Natural killer cell (primary cell): Measurements from ENCODE around the gene TMEM255B. TPM values are rescaled to one million over a fixed set of nuclear protein-coding genes. Genes with fewer than 3 reads are reported as not detected.

ENCODE experiments used
- ATAC-seq, 3 donors: fragments of 150-1000 bp in 2 of 3; fragments of 200-7000 bp in 1 of 3; cut with Tn5 transposase; 1 replicate in 1 of 3; 2 replicates in 2 of 3; pipeline ENCODE4 v1.10.0; 2021; ENCODE audit warnings: mild to moderate bottlenecking in 2 of 3, moderate library complexity in 2 of 3
- DNase-seq, 2 donors: peaks; one replicate each; pipeline versions ENCODE4 v3.0.0 to v3.0.0-alpha.2; 2013 to 2021; ENCODE audit warnings: mixed read lengths in 1 of 2
- H3K27ac ChIP-seq: one replicate; pipeline ENCODE4 v1.5.1; 2013; ENCODE audit warnings: mild to moderate bottlenecking, low read length
- H3K27me3 ChIP-seq: one replicate; pipeline ENCODE4 v1.6.1; 2013; ENCODE audit warnings: low read length; ENCODE audit not compliant: control insufficient read depth, insufficient read depth
- H3K36me3 ChIP-seq: one replicate; pipeline ENCODE4 v1.6.1; 2013; ENCODE audit warnings: low read length; ENCODE audit not compliant: control insufficient read depth, insufficient read depth
- H3K4me1 ChIP-seq: one replicate; pipeline ENCODE4 v1.6.1; 2013; ENCODE audit warnings: low read length; ENCODE audit not compliant: control insufficient read depth, insufficient read depth
- H3K4me3 ChIP-seq: one replicate; pipeline ENCODE4 v1.5.1; 2013; ENCODE audit warnings: low read length
- H3K9me3 ChIP-seq: one replicate; pipeline ENCODE4 v1.6.1; 2013; ENCODE audit warnings: low read length; ENCODE audit not compliant: control insufficient read depth, insufficient read depth
- H3K27ac Mint-ChIP-seq, 2 donors: one replicate each; pipeline ENCODE4 v1.8.0; 2022; ENCODE audit warnings: mild to moderate bottlenecking in 2 of 2, mixed read lengths in 2 of 2, moderate library complexity in 1 of 2
- H3K27me3 Mint-ChIP-seq, 2 donors: one replicate each; pipeline ENCODE4 v1.8.0; 2022; ENCODE audit warnings: low read depth in 2 of 2, mixed read lengths in 2 of 2
- H3K36me3 Mint-ChIP-seq: one replicate; pipeline ENCODE4 v1.8.0; 2022; ENCODE audit warnings: mixed read lengths
- H3K4me1 Mint-ChIP-seq, 2 donors: one replicate each; pipeline ENCODE4 v1.8.0; 2022; ENCODE audit warnings: mixed read lengths in 2 of 2
- H3K4me3 Mint-ChIP-seq: one replicate; pipeline ENCODE4 v1.8.0; 2022; ENCODE audit warnings: mild to moderate bottlenecking, moderate library complexity, mixed read lengths
- H3K9me3 Mint-ChIP-seq, 2 donors: one replicate each; pipeline ENCODE4 v1.8.0; 2022; ENCODE audit warnings: mixed read lengths in 2 of 2
- WGBS: methylation state at CpG from one replicate; pipeline ENCODE4 v1.1.7; 2013; ENCODE audit warnings: missing lambda C conversion rate; ENCODE audit not compliant: insufficient coverage; 5-methylcytosine and 5-hydroxymethylcytosine counted together
- intact Hi-C: fragments of 100-400 bp; cut with micrococcal nuclease; formaldehyde crosslinking; loops from one replicate; pipeline ENCODE4 v1.14.2; 2022
- total RNA-seq, 4 donors: library from RNA; stranded (reverse); fragments of 120-200 nt in 1 of 4; gene quantifications; one replicate each; pipeline versions ENCODE4 v1.2.3 to v1.2.4, GENCODE V29; 2013 to 2022
- TF ChIP-seq, protein P1 (sequence below): fragments of 200-600 bp; IDR thresholded peaks from one replicate; pipeline ENCODE4 v1.8.0; 2022; ENCODE audit warnings: antibody characterized with exemption

TMEM255B gene
- total RNA-seq, 3 donors from 2014 or later (not counting 1 experiment from before 2014, with no cell fraction given): 0.38 to 3.0 (median 1.0) TPM

DNA sequence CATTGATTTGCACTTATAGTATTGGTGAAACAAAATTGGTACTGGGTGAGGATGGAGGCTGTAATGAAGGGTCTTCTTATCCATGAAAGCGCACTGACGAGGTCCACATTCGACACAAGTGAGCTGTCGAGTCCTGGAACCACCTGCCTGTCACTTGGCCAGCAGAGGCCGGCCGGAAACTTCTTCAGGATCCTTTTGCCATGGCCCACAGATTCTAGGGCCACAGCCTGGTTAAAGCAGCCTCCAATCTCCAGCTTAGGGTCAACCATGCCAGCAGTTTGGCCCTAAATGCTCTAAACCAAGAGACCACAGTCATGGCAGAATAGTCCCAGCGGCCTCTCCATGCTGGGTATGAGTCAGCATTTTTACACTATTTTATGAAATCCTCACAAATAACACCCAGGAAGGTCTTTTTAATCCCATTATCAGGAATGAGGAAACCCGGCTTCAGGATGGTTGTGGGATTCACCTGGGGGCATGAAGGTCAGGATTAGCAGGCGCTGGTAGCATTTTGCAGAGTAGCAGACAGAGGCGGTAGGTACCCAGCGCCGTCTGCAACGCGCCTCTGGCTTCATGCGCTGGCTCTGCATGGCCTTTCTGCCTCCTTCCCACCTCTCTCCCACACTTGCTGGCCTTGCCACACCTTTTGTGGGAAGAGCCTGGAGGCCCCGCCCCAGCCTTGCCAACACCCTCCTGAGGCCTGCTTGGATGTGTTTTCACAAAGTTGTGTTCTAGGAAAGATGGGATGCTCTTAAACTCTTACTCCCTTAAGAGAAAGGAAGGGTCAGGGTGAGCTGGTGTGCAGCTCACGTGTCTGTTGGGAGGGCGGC, 89.6 kb downstream of the TMEM255B start:
- intact Hi-C loops: no loop called here
- H3K9me3 ChIP-seq: no peaks in the 10 kb centered on the region
- H3K27ac ChIP-seq: no peak overlapping the region
- no peaks in the 10 kb centered on the region for H3K36me3 ChIP-seq
- H3K4me3 ChIP-seq: no peak overlapping the region
- Mint-ChIP-seq H3K36me3 (no peaks in the 10 kb centered on the region), H3K27ac (no peak overlapping the region), H3K27me3 (peaks cover 6 to 11% of the 10 kb centered on the region in 2 donors), H3K4me1 (peaks cover 11 to 17% of the 10 kb centered on the region in 2 donors), H3K4me3 (no peak overlapping the region), H3K9me3 (no peaks in the 10 kb centered on the region)
- WGBS: 89% methylated on average over 18 of the region's 18 CpGs
- peaks cover 30% of the 10 kb centered on the region for H3K4me1 ChIP-seq
- ATAC-seq (no peak), DNase-seq (no peak)
- TF ChIP-seq, protein P1, sequence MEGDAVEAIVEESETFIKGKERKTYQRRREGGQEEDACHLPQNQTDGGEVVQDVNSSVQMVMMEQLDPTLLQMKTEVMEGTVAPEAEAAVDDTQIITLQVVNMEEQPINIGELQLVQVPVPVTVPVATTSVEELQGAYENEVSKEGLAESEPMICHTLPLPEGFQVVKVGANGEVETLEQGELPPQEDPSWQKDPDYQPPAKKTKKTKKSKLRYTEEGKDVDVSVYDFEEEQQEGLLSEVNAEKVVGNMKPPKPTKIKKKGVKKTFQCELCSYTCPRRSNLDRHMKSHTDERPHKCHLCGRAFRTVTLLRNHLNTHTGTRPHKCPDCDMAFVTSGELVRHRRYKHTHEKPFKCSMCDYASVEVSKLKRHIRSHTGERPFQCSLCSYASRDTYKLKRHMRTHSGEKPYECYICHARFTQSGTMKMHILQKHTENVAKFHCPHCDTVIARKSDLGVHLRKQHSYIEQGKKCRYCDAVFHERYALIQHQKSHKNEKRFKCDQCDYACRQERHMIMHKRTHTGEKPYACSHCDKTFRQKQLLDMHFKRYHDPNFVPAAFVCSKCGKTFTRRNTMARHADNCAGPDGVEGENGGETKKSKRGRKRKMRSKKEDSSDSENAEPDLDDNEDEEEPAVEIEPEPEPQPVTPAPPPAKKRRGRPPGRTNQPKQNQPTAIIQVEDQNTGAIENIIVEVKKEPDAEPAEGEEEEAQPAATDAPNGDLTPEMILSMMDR: no peak
- no peaks in the 10 kb centered on the region for H3K27me3 ChIP-seq

- Mint-ChIP-seq H3K4me1 (peaks cover 14 to 19% of the 10 kb centered on the region in 2 donors), H3K27ac (no peak overlapping the region), H3K36me3 (no peaks in the 10 kb centered on the region), H3K27me3 (peaks cover 2 to 3% of the 10 kb centered on the region in 2 donors), H3K9me3 (no peaks in the 10 kb centered on the region), H3K4me3 (no peak overlapping the region)
- DNase-seq (no peak), ATAC-seq (no peak)
- WGBS: 83% methylated on average over 3 of the region's 3 CpGs
- Histone ChIP-seq H3K4me3 (no peak overlapping the region), H3K27me3 (no peaks in the 10 kb centered on the region), H3K9me3 (no peaks in the 10 kb centered on the region), H3K36me3 (no peaks in the 10 kb centered on the region), H3K27ac (no peak overlapping the region), H3K4me1 (peaks cover 34% of the 10 kb centered on the region)
- intact Hi-C loops: no loop called here
- TF ChIP-seq, protein P1: no peak
Observed at GRCh38 chr13:113849546-113849945, 90.5 kb downstream of the TMEM255B start.

- ATAC-seq (no peak), DNase-seq (peak in 1 of 2 donors; percentile 7)
- H3K36me3 Mint-ChIP-seq: no peaks in the 10 kb centered on the region
- TF ChIP-seq, protein P1: no peak
- H3K4me1 ChIP-seq: peaks cover 34% of the 10 kb centered on the region
- intact Hi-C loops: no loop called here
- no peak overlapping the region for H3K4me3 Mint-ChIP-seq
- H3K4me3 ChIP-seq: no peak overlapping the region
- WGBS: 85% methylated on average over 8 of the region's 8 CpGs
- H3K9me3 ChIP-seq: no peaks in the 10 kb centered on the region
- no peaks in the 10 kb centered on the region for H3K27me3 ChIP-seq
- no peaks in the 10 kb centered on the region for H3K36me3 ChIP-seq
- no peak overlapping the region for H3K27ac ChIP-seq
- peaks cover 18 to 20% of the 10 kb centered on the region in 2 donors for H3K4me1 Mint-ChIP-seq
- no peak overlapping the region for H3K27ac Mint-ChIP-seq
- no peaks in the 10 kb centered on the region for H3K9me3 Mint-ChIP-seq
- H3K27me3 Mint-ChIP-seq: peaks cover 0 to 4% of the 10 kb centered on the region in 2 donors
Observed at GRCh38 chr13:113849981-113850721, 91.1 kb downstream of the TMEM255B start.
